WTC11 (cell line): ENCODE results near the gene PLCD1. TPM values are rescaled to one million over a fixed set of nuclear protein-coding genes. Genes with fewer than 3 reads are reported as not detected.
"Not testable (repeated sequence)": the region's sequence is repeated elsewhere in the genome, so short reads cannot be mapped to it uniquely, and the experiment has no call there.

Experiments
- ATAC-seq: fragments of 200-7000 bp; cut with Tn5 transposase; 2 replicates; pipeline ENCODE4 v1.10.0; 2021; ENCODE audit warnings: mild to moderate bottlenecking, moderate library complexity
- CTCF ChIA-PET: fragments of 300-600 bp; sonication (Branson Sonifier 250); formaldehyde crosslinking; loops from one replicate; lab custom pipeline; 2021; ENCODE audit warnings: antibody characterized with exemption; lab: Charles Lee
- POLR2A ChIA-PET: fragments of 350-600 bp; sonication (Branson Sonifier 250); formaldehyde crosslinking; loops from one replicate; lab custom pipeline; 2021; ENCODE audit warnings: antibody characterized with exemption; lab: Charles Lee
- DNase-seq: peaks from one replicate; pipeline ENCODE4 v3.0.0; 2021; ENCODE audit warnings: low spot score
- H3K27ac Mint-ChIP-seq: 2 replicates; pipeline ENCODE4 v1.8.0; 2021; ENCODE audit warnings: mixed read lengths
- H3K27me3 Mint-ChIP-seq: 2 replicates; pipeline ENCODE4 v1.8.0; 2021; ENCODE audit warnings: low read depth, mild to moderate bottlenecking, moderate library complexity, mixed read lengths
- H3K36me3 Mint-ChIP-seq: 2 replicates; pipeline ENCODE4 v1.8.0; 2021; ENCODE audit warnings: mixed read lengths
- H3K4me1 Mint-ChIP-seq: 2 replicates; pipeline ENCODE4 v1.8.0; 2022; ENCODE audit warnings: mixed read lengths
- H3K4me3 Mint-ChIP-seq: 2 replicates; pipeline ENCODE4 v1.8.0; 2021; ENCODE audit warnings: mild to moderate bottlenecking, moderate library complexity, mixed read lengths
- H3K9me3 Mint-ChIP-seq: 2 replicates; pipeline ENCODE4 v1.8.0; 2021; ENCODE audit warnings: mixed read lengths
- ATF1 ChIP-seq: sonication (generic); formaldehyde crosslinking; IDR thresholded peaks from 2 replicates; pipeline ENCODE4 v1.8.1; 2023; ENCODE audit warnings: mild to moderate bottlenecking, moderate library complexity, missing genetic modification reagents
- EMX1 ChIP-seq: fragments of 250-450 bp; sonication (Bioruptor Pico); IDR thresholded peaks from 2 replicates; pipeline ENCODE4 v1.8.0; 2021; ENCODE audit warnings: mild to moderate bottlenecking
- GRHL2 ChIP-seq: fragments of 250-450 bp; sonication (Bioruptor Pico); IDR thresholded peaks from 2 replicates; pipeline ENCODE4 v1.8.0; 2022; ENCODE audit warnings: mild to moderate bottlenecking, moderate library complexity; ENCODE audit not compliant: insufficient replicate concordance, severe bottlenecking
- NFATC4 ChIP-seq: fragments of 250-450 bp; sonication (Bioruptor Pico); IDR thresholded peaks from 2 replicates; pipeline ENCODE4 v1.9.0; 2021; ENCODE audit warnings: mild to moderate bottlenecking
- SMAD3 ChIP-seq: sonication (generic); formaldehyde crosslinking; IDR thresholded peaks from 2 replicates; pipeline ENCODE4 v1.8.0; 2022; ENCODE audit warnings: missing genetic modification reagents, mild to moderate bottlenecking, borderline replicate concordance
- ZBTB21 ChIP-seq: sonication (generic); formaldehyde crosslinking; IDR thresholded peaks from 2 replicates; pipeline ENCODE4 v1.8.1; 2023; ENCODE audit warnings: mild to moderate bottlenecking, missing genetic modification reagents, borderline replicate concordance
- ZNF423 ChIP-seq: fragments of 250-450 bp; sonication (Bioruptor Pico); IDR thresholded peaks from 2 replicates; pipeline ENCODE4 v2.1.2; 2022; ENCODE audit warnings: mild to moderate bottlenecking, moderate library complexity
- total RNA-seq: library from RNA; stranded (reverse); gene quantifications from 3 replicates; pipeline ENCODE4 v1.2.3, GENCODE V29; 2021
- TF ChIP-seq, protein P1 (sequence below): sonication (generic); formaldehyde crosslinking; IDR thresholded peaks from 2 replicates; pipeline ENCODE4 v1.8.1; 2022; ENCODE audit warnings: low read depth, mild to moderate bottlenecking, moderate library complexity, missing genetic modification reagents, borderline replicate concordance
- TF ChIP-seq, protein P2 (sequence below): sonication (generic); formaldehyde crosslinking; IDR thresholded peaks from 2 replicates; pipeline ENCODE4 v1.8.0; 2023; ENCODE audit warnings: missing genetic modification reagents, mild to moderate bottlenecking, borderline replicate concordance
- TF ChIP-seq, protein P3 (sequence below): fragments of 250-450 bp; sonication (Bioruptor Pico); conservative IDR thresholded peaks from 2 replicates; pipeline ENCODE4 v1.9.0; 2021; ENCODE audit warnings: mild to moderate bottlenecking
- TF ChIP-seq, protein P4 (sequence below): sonication (generic); formaldehyde crosslinking; conservative IDR thresholded peaks from 2 replicates; pipeline ENCODE4 v1.8.1; 2022; ENCODE audit warnings: mild to moderate bottlenecking, missing genetic modification reagents
- TF ChIP-seq, protein P5 (sequence below): sonication (generic); formaldehyde crosslinking; IDR thresholded peaks from 2 replicates; pipeline ENCODE4 v1.8.0; 2022; ENCODE audit warnings: mild to moderate bottlenecking, missing genetic modification reagents
- TF ChIP-seq, protein P6 (sequence below): fragments of 250-450 bp; sonication (Bioruptor Pico); IDR thresholded peaks from 2 replicates; pipeline ENCODE4 v1.9.0; 2021; ENCODE audit warnings: moderate library complexity, mild to moderate bottlenecking, inconsistent platforms, borderline replicate concordance
- TF ChIP-seq, protein P7 (sequence below): sonication (generic); formaldehyde crosslinking; IDR thresholded peaks from 2 replicates; pipeline ENCODE4 v1.8.0; 2022; ENCODE audit warnings: mild to moderate bottlenecking, missing genetic modification reagents
- TF ChIP-seq, protein P8 (sequence below): sonication (generic); formaldehyde crosslinking; IDR thresholded peaks from 2 replicates; pipeline ENCODE4 v1.8.0; 2022; ENCODE audit warnings: mild to moderate bottlenecking, missing genetic modification reagents

The PLCD1 gene
- total RNA-seq, 1 experiment from 2014 or later = 29.9 TPM

DNA sequence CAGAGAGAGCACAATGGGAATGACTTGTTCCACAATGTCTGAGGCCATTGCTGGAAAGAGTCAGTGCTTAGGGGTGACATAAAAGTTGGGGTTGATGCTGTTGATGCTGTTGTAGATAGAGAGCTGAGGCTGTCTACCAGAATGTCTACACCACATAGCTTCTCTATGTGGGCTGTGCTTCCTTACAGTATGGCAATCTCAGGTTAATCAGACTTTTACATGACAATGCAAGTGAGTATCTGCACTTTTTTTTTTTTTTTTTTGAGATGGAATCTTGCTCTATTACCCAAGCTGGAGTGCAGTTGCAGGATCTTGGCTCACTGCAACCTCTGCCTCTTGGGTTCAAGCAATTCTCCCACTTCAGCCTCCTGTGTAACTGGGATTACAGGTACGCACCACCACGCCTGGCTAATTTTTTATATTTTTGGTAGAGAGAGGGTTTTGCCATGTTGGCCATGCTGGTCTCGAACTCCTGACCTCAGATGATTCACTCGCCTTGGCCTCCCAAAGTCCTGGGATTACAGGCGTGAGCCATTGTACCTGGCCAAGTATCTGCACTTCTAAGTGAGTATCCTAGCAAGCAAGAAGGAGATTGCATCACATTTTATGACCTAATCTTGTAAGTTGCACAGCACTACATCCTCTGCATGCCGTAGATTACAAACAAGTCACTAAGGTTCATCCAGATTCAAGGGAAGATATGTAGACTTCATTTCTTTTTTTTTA lies 38.2 kb upstream of the PLCD1 start:
- Mint-ChIP-seq H3K27ac (no peak overlapping the region), H3K27me3 (peaks cover 4% of the 10 kb centered on the region; the same call in 1 of the 2 replicates), H3K4me1 (no peaks in the 10 kb centered on the region; the same call in 1 of the 2 replicates), H3K36me3 (peaks cover 23% of the 10 kb centered on the region), H3K4me3 (no peak overlapping the region), H3K9me3 (peaks cover 28% of the 10 kb centered on the region)
- CTCF ChIA-PET = interaction anchor here (0.6 kb wide), 1 partner anchor 93 kb away, joined by 3 read pairs; no protein-coding TSS in a partner anchor
- no peak for ATAC-seq
- no peak for DNase-seq
- POLR2A ChIA-PET = interaction anchor here (0.6 to 0.7 kb wide), 2 partner anchors 23 to 567 kb away, joined by 3 to 4 read pairs; no protein-coding TSS in a partner anchor
- TF ChIP-seq, protein P1, sequence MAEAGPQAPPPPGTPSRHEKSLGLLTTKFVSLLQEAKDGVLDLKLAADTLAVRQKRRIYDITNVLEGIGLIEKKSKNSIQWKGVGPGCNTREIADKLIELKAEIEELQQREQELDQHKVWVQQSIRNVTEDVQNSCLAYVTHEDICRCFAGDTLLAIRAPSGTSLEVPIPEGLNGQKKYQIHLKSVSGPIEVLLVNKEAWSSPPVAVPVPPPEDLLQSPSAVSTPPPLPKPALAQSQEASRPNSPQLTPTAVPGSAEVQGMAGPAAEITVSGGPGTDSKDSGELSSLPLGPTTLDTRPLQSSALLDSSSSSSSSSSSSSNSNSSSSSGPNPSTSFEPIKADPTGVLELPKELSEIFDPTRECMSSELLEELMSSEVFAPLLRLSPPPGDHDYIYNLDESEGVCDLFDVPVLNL (CRISPR knock-in tag) = no peak
- no peak for TF ChIP-seq SMAD3 (CRISPR knock-in tag)
- TF ChIP-seq, protein P2, sequence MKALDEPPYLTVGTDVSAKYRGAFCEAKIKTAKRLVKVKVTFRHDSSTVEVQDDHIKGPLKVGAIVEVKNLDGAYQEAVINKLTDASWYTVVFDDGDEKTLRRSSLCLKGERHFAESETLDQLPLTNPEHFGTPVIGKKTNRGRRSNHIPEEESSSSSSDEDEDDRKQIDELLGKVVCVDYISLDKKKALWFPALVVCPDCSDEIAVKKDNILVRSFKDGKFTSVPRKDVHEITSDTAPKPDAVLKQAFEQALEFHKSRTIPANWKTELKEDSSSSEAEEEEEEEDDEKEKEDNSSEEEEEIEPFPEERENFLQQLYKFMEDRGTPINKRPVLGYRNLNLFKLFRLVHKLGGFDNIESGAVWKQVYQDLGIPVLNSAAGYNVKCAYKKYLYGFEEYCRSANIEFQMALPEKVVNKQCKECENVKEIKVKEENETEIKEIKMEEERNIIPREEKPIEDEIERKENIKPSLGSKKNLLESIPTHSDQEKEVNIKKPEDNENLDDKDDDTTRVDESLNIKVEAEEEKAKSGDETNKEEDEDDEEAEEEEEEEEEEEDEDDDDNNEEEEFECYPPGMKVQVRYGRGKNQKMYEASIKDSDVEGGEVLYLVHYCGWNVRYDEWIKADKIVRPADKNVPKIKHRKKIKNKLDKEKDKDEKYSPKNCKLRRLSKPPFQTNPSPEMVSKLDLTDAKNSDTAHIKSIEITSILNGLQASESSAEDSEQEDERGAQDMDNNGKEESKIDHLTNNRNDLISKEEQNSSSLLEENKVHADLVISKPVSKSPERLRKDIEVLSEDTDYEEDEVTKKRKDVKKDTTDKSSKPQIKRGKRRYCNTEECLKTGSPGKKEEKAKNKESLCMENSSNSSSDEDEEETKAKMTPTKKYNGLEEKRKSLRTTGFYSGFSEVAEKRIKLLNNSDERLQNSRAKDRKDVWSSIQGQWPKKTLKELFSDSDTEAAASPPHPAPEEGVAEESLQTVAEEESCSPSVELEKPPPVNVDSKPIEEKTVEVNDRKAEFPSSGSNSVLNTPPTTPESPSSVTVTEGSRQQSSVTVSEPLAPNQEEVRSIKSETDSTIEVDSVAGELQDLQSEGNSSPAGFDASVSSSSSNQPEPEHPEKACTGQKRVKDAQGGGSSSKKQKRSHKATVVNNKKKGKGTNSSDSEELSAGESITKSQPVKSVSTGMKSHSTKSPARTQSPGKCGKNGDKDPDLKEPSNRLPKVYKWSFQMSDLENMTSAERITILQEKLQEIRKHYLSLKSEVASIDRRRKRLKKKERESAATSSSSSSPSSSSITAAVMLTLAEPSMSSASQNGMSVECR = no peak
- no peak for TF ChIP-seq ATF1 (CRISPR knock-in tag)
- TF ChIP-seq, protein P3, sequence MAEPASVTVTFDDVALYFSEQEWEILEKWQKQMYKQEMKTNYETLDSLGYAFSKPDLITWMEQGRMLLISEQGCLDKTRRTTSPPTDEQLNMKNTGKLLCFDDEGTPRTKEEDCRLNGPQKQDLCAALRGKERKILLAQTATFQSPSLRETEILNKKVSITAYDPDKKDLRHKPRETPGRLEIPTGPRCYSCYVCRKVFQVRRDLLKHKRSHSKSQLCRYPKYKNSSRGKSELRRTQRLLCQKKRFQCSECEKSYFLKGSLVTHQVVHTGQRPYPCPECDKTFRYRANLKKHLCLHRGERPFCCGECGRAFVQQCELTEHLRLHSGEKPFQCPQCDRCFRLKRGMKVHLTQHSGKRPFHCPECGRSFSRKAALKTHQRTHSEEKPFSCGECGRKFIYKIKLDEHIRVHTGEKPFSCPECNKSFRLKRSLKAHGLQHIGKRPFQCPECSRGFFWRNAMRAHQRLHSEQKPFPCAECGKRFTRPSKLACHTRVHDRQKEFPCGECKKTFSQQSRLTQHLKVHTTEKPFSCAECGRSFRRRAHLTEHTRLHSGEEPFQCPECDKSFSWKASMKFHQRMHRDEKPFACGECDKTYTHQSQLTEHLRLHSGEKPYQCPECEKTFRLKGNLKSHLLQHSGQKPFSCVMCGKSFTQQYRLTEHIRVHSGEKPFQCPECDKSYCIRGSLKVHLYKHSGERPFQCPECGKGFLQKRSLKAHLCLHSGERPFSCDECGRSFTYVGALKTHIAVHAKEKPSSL = no peak
- TF ChIP-seq, protein P4, sequence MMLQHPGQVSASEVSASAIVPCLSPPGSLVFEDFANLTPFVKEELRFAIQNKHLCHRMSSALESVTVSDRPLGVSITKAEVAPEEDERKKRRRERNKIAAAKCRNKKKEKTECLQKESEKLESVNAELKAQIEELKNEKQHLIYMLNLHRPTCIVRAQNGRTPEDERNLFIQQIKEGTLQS (CRISPR knock-in tag) = no peak
- TF ChIP-seq ZNF423 = no peak
- TF ChIP-seq, protein P5, sequence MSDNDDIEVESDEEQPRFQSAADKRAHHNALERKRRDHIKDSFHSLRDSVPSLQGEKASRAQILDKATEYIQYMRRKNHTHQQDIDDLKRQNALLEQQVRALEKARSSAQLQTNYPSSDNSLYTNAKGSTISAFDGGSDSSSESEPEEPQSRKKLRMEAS (CRISPR knock-in tag) = no peak

DNA sequence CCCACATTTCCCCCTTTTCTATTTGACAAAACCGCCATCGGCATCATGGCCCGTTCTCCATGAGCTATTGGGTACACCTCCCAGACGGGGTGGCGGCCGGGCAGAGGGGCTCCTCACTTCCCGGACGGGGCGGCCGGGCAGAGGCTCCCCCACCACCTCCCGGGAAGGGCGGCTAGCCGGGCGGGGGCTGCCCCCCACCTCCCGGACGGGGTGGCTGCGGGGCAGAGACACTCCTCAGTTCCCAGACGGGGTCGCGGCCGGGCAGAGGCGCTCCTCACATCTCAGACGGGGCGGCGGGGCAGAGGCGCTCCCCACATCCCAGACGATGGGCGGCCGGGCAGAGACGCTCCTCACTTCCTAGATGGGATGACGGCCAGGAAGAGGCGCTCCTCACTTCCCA lies 35.0 kb upstream of the PLCD1 start:
- H3K27ac Mint-ChIP-seq, ATAC-seq, DNase-seq, CTCF ChIA-PET, POLR2A ChIA-PET, H3K4me3 Mint-ChIP-seq, H3K27me3 Mint-ChIP-seq, H3K4me1 Mint-ChIP-seq: not testable (repeated sequence)
- Mint-ChIP-seq H3K36me3 (peaks cover 23% of the 10 kb centered on the region), H3K9me3 (peaks cover 49% of the 10 kb centered on the region)

DNA sequence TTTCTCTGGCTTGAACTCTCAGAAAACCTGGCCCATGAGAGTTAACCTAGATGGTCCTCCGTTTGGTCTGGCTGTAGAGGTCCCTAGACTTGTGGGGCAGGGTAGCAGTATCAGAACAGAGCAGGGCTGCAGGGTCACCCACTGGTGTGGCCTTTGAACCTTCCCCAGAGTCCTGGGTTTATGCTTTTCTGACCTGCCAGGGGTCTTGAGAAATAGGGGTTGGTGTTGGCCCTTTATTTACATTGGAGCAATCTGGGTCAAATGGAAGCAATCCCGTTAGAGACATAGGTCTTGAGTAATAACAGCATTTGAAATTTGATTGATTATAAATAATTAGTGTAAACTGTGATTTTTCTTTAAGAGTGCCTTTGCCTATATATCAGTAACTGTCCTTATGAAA lies 33.4 kb upstream of the PLCD1 start:
- Mint-ChIP-seq H3K9me3 (peaks cover 49% of the 10 kb centered on the region), H3K27me3 (peaks cover 9% of the 10 kb centered on the region), H3K27ac (no peak overlapping the region), H3K36me3 (peaks cover 23% of the 10 kb centered on the region), H3K4me1 (no peaks in the 10 kb centered on the region), H3K4me3 (no peak overlapping the region)
- ChIA-PET CTCF (no interaction called here), POLR2A (no interaction called here)
- ATAC-seq = no peak
- DNase-seq = no peak
- TF ChIP-seq, protein P6, sequence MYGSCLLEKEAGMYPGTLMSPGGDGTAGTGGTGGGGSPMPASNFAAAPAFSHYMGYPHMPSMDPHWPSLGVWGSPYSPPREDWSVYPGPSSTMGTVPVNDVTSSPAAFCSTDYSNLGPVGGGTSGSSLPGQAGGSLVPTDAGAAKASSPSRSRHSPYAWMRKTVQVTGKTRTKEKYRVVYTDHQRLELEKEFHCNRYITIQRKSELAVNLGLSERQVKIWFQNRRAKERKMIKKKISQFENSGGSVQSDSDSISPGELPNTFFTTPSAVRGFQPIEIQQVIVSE (CRISPR knock-in tag) = no peak
- TF ChIP-seq, protein P7, sequence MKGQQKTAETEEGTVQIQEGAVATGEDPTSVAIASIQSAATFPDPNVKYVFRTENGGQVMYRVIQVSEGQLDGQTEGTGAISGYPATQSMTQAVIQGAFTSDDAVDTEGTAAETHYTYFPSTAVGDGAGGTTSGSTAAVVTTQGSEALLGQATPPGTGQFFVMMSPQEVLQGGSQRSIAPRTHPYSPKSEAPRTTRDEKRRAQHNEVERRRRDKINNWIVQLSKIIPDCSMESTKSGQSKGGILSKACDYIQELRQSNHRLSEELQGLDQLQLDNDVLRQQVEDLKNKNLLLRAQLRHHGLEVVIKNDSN (CRISPR knock-in tag) = no peak
- TF ChIP-seq EMX1 (CRISPR knock-in tag) (no peak), GRHL2 (CRISPR knock-in tag) (no peak), NFATC4 (no peak), ZBTB21 (no peak)
- TF ChIP-seq, protein P8, sequence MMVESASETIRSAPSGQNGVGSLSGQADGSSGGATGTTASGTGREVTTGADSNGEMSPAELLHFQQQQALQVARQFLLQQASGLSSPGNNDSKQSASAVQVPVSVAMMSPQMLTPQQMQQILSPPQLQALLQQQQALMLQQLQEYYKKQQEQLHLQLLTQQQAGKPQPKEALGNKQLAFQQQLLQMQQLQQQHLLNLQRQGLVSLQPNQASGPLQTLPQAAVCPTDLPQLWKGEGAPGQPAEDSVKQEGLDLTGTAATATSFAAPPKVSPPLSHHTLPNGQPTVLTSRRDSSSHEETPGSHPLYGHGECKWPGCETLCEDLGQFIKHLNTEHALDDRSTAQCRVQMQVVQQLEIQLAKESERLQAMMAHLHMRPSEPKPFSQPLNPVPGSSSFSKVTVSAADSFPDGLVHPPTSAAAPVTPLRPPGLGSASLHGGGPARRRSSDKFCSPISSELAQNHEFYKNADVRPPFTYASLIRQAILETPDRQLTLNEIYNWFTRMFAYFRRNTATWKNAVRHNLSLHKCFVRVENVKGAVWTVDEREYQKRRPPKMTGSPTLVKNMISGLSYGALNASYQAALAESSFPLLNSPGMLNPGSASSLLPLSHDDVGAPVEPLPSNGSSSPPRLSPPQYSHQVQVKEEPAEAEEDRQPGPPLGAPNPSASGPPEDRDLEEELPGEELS (CRISPR knock-in tag) = no peak
